Measurements from ENCODE around the gene MPZL1.

The MPZL1 gene

DNA sequence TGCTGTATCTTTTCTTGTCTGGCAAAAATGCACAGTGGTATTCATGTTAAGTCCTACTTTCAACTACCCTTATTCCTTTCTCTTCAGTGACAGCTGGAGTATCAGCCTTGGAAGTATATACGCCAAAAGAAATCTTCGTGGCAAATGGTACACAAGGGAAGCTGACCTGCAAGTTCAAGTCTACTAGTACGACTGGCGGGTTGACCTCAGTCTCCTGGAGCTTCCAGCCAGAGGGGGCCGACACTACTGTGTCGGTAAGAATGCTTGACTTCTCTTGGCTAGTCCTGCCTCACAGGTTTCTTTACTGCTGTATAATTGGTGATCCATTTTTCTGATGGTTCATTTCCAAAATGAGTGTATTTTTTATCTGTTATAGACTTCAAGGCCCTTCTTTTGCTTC lies 43.7 kb downstream of the MPZL1 start:
- H3K27ac ChIP-seq, result no peak overlapping the region
- no peaks in the 10 kb centered on the region for H3K27me3 ChIP-seq
- DNase-seq, result no peak
- H3K36me3 ChIP-seq, result peaks cover 10 to 34% (median 26%) of the 10 kb centered on the region in 3 donors
- H3K9me3 ChIP-seq, result no peaks in the 10 kb centered on the region
- no peak overlapping the region for H3K4me3 ChIP-seq
- TF ChIP-seq, protein P1, sequence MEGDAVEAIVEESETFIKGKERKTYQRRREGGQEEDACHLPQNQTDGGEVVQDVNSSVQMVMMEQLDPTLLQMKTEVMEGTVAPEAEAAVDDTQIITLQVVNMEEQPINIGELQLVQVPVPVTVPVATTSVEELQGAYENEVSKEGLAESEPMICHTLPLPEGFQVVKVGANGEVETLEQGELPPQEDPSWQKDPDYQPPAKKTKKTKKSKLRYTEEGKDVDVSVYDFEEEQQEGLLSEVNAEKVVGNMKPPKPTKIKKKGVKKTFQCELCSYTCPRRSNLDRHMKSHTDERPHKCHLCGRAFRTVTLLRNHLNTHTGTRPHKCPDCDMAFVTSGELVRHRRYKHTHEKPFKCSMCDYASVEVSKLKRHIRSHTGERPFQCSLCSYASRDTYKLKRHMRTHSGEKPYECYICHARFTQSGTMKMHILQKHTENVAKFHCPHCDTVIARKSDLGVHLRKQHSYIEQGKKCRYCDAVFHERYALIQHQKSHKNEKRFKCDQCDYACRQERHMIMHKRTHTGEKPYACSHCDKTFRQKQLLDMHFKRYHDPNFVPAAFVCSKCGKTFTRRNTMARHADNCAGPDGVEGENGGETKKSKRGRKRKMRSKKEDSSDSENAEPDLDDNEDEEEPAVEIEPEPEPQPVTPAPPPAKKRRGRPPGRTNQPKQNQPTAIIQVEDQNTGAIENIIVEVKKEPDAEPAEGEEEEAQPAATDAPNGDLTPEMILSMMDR (IDR thresholded peaks at IDR 0.05), result no peak
- H3K4me1 ChIP-seq, result peaks cover 0 to 20% (median 9%) of the 10 kb centered on the region in 4 donors
- intact Hi-C loops (cut with DNase I; ENCODE audit: low total_unique reads), result no loop called here

DNA sequence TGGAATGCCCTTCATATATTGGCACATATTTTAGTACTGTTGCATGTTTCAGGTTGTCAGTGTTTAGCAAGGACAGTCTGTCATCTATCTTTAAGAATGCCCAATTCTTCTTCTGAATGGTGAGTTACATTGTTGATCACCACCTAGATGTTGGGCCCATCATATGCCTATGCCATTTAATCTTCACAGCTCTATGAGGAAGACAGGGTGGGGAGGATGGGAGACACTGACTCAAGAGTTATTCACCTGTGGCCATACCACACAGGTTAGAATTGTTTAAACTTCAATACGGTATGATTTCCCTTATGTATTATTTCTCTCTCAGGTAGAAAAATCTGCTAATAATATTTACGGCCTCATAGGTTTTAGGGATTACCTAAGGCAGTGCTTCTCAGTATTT lies 44.8 kb downstream of the MPZL1 start:
- DNase-seq, result no peak
- H3K9me3 ChIP-seq, result no peaks in the 10 kb centered on the region
- H3K36me3 ChIP-seq, result peaks cover 10 to 36% (median 29%) of the 10 kb centered on the region in 3 donors
- H3K4me1 ChIP-seq, result peaks cover 0 to 14% (median 9%) of the 10 kb centered on the region in 4 donors
- H3K4me3 ChIP-seq, result no peak overlapping the region
- H3K27ac ChIP-seq, result no peak overlapping the region
- TF ChIP-seq, protein P1 (IDR thresholded peaks at IDR 0.05), result no peak
- no peaks in the 10 kb centered on the region for H3K27me3 ChIP-seq
- intact Hi-C loops (cut with DNase I; ENCODE audit: low total_unique reads), result no loop called here

DNA sequence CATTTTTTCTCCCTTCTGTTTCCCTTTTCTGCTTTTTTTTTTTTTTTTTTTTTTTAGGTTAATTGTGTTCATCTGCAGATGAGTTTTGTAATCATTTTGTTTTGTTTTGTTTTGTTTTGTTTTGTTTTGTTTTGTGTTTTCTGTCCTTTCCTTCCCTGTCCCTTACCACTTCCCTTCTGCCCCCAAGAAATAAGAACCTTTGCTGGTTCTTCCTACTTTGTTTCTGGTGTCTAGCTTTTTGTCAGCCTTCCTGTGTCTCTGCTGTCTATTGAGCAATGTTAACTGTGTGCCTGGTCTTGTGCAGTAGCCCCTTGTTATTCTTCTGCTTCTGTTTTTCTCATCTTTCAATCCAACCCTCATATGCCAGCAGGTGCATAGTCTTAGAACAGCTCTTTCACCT lies 46.0 kb downstream of the MPZL1 start:
- peaks cover 10 to 47% (median 40%) of the 10 kb centered on the region in 3 donors for H3K36me3 ChIP-seq
- no peaks in the 10 kb centered on the region for H3K9me3 ChIP-seq
- DNase-seq, result no peak
- no peak overlapping the region for H3K4me3 ChIP-seq
- TF ChIP-seq, protein P1 (IDR thresholded peaks at IDR 0.05), result no peak
- H3K27me3 ChIP-seq, result no peaks in the 10 kb centered on the region
- intact Hi-C loops (cut with DNase I; ENCODE audit: low total_unique reads), result no loop called here
- peaks cover 0 to 16% (median 8%) of the 10 kb centered on the region in 4 donors for H3K4me1 ChIP-seq
- H3K27ac ChIP-seq, result no peak overlapping the region

DNA sequence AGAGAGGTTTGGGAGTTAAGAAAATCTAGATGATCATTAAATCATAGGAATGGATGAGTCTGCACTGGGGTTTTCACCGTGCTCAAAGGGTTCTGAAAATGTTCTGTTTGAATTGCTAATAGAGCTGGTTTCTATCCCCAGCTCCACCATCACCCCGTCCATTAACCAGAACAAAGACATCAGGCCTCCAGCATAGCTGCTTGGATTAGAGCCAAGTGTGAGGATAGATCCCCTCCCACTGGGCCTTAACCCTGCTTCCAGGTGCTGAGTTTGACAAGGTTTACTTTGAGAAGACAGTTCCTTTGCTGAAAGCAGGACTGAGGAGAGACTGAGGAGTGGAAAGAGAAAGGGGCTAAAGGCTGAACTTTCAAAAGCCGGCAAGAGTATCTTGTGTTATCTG lies 48.3 kb downstream of the MPZL1 start:
- Histone ChIP-seq H3K36me3 (peaks cover 10 to 57% (median 40%) of the 10 kb centered on the region in 3 donors), H3K9me3 (no peaks in the 10 kb centered on the region), H3K4me3 (no peak overlapping the region), H3K27ac (no peak overlapping the region), H3K4me1 (peaks cover 0 to 12% (median 0%) of the 10 kb centered on the region in 4 donors), H3K27me3 (no peaks in the 10 kb centered on the region)
- DNase-seq, result no peak
- intact Hi-C loops (cut with DNase I; ENCODE audit: low total_unique reads), result no loop called here
- TF ChIP-seq, protein P1 (IDR thresholded peaks at IDR 0.05), result no peak

DNA sequence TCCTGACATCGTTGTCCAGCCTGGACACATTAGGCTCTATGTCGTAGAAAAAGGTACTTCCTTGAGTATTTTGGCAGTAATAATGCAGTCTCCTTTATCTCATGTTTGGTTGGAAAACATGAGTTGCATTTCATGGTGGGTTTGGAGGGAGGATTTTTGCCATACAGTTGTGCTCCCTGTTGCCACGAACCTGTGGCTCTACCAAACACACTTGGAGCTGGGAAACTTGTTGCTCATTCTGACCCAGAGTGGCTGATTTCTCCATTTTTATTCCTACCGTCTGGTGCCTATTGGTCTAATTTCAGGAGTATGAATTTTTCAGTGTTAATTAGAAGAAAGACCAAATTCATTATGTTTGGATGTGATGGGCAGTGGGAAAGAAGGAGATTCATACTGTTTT lies 50.7 kb downstream of the MPZL1 start:
- Histone ChIP-seq H3K36me3 (peaks cover 5 to 53% (median 30%) of the 10 kb centered on the region in 3 donors), H3K27ac (no peak overlapping the region)

More for the DNA sequence above, 50.7 kb downstream of the MPZL1 start:
- intact Hi-C loops (cut with DNase I; ENCODE audit: low total_unique reads), result no loop called here
- no peak overlapping the region for H3K4me3 ChIP-seq
- TF ChIP-seq, protein P1 (IDR thresholded peaks at IDR 0.05), result no peak
- H3K9me3 ChIP-seq, result no peaks in the 10 kb centered on the region
- H3K4me1 ChIP-seq, result peaks cover 0 to 30% (median 7%) of the 10 kb centered on the region in 4 donors
- H3K27me3 ChIP-seq, result no peaks in the 10 kb centered on the region
- no peak for DNase-seq

Measured in tibial artery (tissue), 4 donors.